Mesothelial cell of epicardium (in vitro differentiated cells): Measurements from ENCODE around the gene RDX. TPM values are rescaled to one million over a fixed set of nuclear protein-coding genes. Genes with fewer than 3 reads are reported as not detected.

ENCODE experiments used
- DNase-seq, 2 experiments: peaks; one replicate each; pipeline ENCODE4 v3.0.0; 2021; ENCODE audit warnings: low spot score in 2 of 2; ENCODE audit not compliant: unreplicated experiment in 2 of 2
- H3K27ac Mint-ChIP-seq: 2 replicates; pipeline ENCODE4 v1.8.0; 2021; ENCODE audit warnings: mixed read lengths
- H3K27me3 Mint-ChIP-seq: 2 replicates; pipeline ENCODE4 v1.8.0; 2021; ENCODE audit warnings: low read depth, mixed read lengths
- H3K36me3 Mint-ChIP-seq: 2 replicates; pipeline ENCODE4 v1.8.0; 2021; ENCODE audit warnings: mixed read lengths
- H3K4me1 Mint-ChIP-seq: 2 replicates; pipeline ENCODE4 v1.8.0; 2021; ENCODE audit warnings: mixed read lengths
- H3K4me3 Mint-ChIP-seq: 2 replicates; pipeline ENCODE4 v1.8.0; 2021; ENCODE audit warnings: mild to moderate bottlenecking, moderate library complexity, mixed read lengths
- H3K9me3 Mint-ChIP-seq: 2 replicates; pipeline ENCODE4 v1.8.0; 2021; ENCODE audit warnings: mixed read lengths
- CTCF ChIP-seq: fragments of 200-600 bp; sonication (generic); IDR thresholded peaks from one replicate; pipeline ENCODE4 v1.5.0; 2021; ENCODE audit warnings: antibody characterized with exemption; ENCODE audit not compliant: unreplicated experiment
- total RNA-seq: library from RNA; stranded (reverse); gene quantifications from 3 replicates; pipeline ENCODE4 v1.2.1, GENCODE V29; 2021

The RDX gene
- total RNA-seq, 1 donor from 2014 or later: 117 TPM

- TF ChIP-seq CTCF: no peak
- H3K4me1 Mint-ChIP-seq: peaks cover 62% of the 10 kb centered on the region
- peaks cover 3% of the 10 kb centered on the region for H3K9me3 Mint-ChIP-seq
Measured at GRCh38 chr11:110126936-110127335, 169.5 kb downstream of the RDX start.

DNA sequence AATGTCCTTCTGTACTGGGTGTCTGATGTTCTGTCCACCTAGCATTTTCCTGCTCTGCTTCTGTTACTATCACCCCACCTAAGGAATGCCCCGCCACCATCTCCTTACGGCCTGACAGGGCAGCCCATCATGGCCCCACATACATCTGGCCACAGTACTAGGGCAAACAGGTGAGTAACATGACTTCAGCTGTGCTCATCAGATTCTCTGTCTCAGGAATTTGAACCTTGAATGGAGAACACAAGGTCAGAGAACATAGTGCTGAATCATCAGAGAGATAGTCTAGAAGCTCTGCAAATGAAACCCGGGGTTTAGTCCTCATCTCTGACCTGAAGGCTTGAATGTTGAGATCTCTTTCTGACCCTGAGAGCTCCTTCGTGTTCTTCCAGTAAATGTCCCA, 170.8 kb downstream of the RDX start:
- Mint-ChIP-seq H3K36me3 (peaks cover 7% of the 10 kb centered on the region), H3K27ac (peak overlapping the region; percentile 6), H3K4me1 (peaks cover 52% of the 10 kb centered on the region), H3K4me3 (no peak overlapping the region), H3K9me3 (peaks cover 3% of the 10 kb centered on the region), H3K27me3 (no peaks in the 10 kb centered on the region)
- no peak for TF ChIP-seq CTCF
- DNase-seq: no peak

More at GRCh38 chr11:110126936-110127335, 169.5 kb downstream of the RDX start:
- Mint-ChIP-seq H3K27ac (peak overlapping the region; percentile 98), H3K36me3 (peaks cover 7% of the 10 kb centered on the region), H3K27me3 (no peaks in the 10 kb centered on the region), H3K4me3 (no peak overlapping the region)
- DNase-seq: no peak

Other genes with a start within 250 kb of the RDX start
- 16.7 to 17.0 TPM (median 17.0 TPM) in 3 replicates for gene ZC3H12C, start 203.2 kb downstream of the RDX start, total RNA-seq
- gene FDX1, start 133.3 kb upstream of the RDX start, total RNA-seq: 9.7 to 11.3 TPM (median 10.3 TPM) in 3 replicates